WI38 (cell line): Measurements from ENCODE around the gene EEF1AKMT4.
A peak's percentile ranks its signal among the peaks of the same experiment; 100 is the strongest.

Experiments used
- H3K4me3 ChIP-seq: 2 replicates; pipeline ENCODE4 v1.5.1; 2011; ENCODE audit warnings: low read depth, mild to moderate bottlenecking, control low read depth, low read length
- CTCF ChIP-seq: IDR thresholded peaks from 2 replicates; pipeline ENCODE4 v1.5.1; 2012; ENCODE audit warnings: low read depth, mild to moderate bottlenecking, control low read depth, low read length

EEF1AKMT4 gene

GRCh38 chr3:184222521-184222920 lies 27.0 kb upstream of the EEF1AKMT4 start:
- TF ChIP-seq CTCF: no peak

GRCh38 chr3:184223946-184224345 lies 25.5 kb upstream of the EEF1AKMT4 start:
- H3K4me3 ChIP-seq: no peak overlapping the region
- TF ChIP-seq CTCF: no peak

More at GRCh38 chr3:184222521-184222920, 27.0 kb upstream of the EEF1AKMT4 start:
- no peak overlapping the region for H3K4me3 ChIP-seq

- H3K4me3 ChIP-seq: no peak overlapping the region
- peak; percentile 83 for TF ChIP-seq CTCF
Measured at GRCh38 chr3:184227481-184227935, 22.0 kb upstream of the EEF1AKMT4 start.

- TF ChIP-seq CTCF: no peak
- H3K4me3 ChIP-seq: no peak overlapping the region
Measured at GRCh38 chr3:184228376-184229137, 20.9 kb upstream of the EEF1AKMT4 start.

GRCh38 chr3:184229394-184230080 lies 19.9 kb upstream of the EEF1AKMT4 start, which contains the start of gene VWA5B2:
Gene VWA5B2 (plus strand): TSS chr3:184229585. CDS start chr3:184230529, 944 bp downstream.
- H3K4me3 ChIP-seq: peak within 1 kb of the TSS; percentile 39
- 0 out of 2 replicates have a peak, but pooled peaks have one; percentile 5 for TF ChIP-seq CTCF

- H3K4me3 ChIP-seq: no peak overlapping the region
- no peak for TF ChIP-seq CTCF
Measured at GRCh38 chr3:184230081-184230602, 19.3 kb upstream of the EEF1AKMT4 start.
